ACC112 (cell line): ENCODE measurements around the gene ATOX1.
"Not testable (repeated sequence)": the region's sequence is repeated elsewhere in the genome, so short reads cannot be mapped to it uniquely, and the experiment has no call there.

Source experiments
- H2AFZ ChIP-seq: fragments of 200-600 bp; sonication (generic); one replicate; pipeline ENCODE4 v1.6.0; 2017; ENCODE audit warnings: antibody characterized with exemption, low read length; ENCODE audit not compliant: unreplicated experiment
- H3K27ac ChIP-seq: fragments of 200-600 bp; sonication (generic); 2 replicates; pipeline ENCODE4 v1.5.1; 2014; ENCODE audit warnings: low read depth, mild to moderate bottlenecking, antibody characterized with exemption, low read length, moderate library complexity
- H3K27me3 ChIP-seq: fragments of 200-600 bp; sonication (generic); 2 replicates; pipeline ENCODE4 v1.6.1; 2014; ENCODE audit warnings: mild to moderate bottlenecking, antibody characterized with exemption, low read length, moderate library complexity, mixed read lengths; ENCODE audit not compliant: insufficient read depth
- H3K36me3 ChIP-seq: fragments of 200-600 bp; sonication (generic); 2 replicates; pipeline ENCODE4 v1.6.1; 2016; ENCODE audit warnings: mild to moderate bottlenecking, antibody characterized with exemption, low read length, moderate library complexity, mixed read lengths; ENCODE audit not compliant: insufficient read depth
- H3K4me1 ChIP-seq: fragments of 200-600 bp; sonication (generic); one replicate; pipeline ENCODE4 v1.6.1; 2016; ENCODE audit warnings: low read length, mixed read lengths; ENCODE audit not compliant: insufficient read depth, unreplicated experiment, control insufficient read depth
- H3K4me3 ChIP-seq: fragments of 200-600 bp; sonication (generic); 2 replicates; pipeline ENCODE4 v1.5.1; 2014; ENCODE audit warnings: mild to moderate bottlenecking, low read depth, low read length
- H3K79me2 ChIP-seq: fragments of 200-600 bp; sonication (generic); one replicate; pipeline ENCODE4 v1.6.0; 2016; ENCODE audit warnings: low read length; ENCODE audit not compliant: control insufficient read depth, unreplicated experiment, insufficient read depth

The ATOX1 gene

DNA sequence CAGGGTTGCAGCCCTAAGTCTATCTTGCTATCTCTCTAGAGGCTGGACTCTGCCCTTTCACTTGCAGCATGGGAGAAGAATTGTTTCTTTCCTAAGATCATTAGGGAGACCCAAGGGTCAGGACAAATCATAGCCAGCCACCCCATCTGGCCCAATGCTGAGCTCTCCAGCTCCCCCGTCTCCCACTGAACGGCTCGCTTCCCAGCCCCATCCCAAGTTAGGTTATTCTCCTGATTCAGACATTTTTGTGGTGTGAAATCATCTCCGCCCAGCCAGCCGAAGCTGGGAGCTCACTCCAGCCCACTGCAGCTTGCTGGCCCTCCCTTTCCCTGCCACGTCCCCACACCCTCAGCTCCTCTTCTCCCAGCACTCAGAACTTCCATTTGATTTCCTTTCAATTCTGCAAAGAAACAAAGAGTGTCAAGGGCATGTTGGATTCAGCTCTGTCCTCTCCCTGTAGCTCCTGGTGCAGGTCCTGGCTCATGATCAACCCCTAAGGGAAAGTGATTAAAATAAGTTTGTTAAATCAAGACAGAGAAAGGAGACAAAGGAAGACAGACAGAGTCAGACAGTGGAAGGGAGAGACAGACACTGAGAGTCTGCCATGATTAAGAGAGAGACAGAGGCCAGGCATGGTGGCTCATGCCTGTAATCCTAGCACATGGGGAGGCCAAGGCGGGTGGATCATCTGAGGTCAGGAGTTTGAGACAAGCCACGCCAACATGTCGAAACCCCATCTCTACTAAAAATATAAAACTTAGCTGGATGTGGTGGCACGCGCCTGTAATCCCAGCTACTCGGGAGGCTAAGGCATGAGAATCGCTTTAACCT, 59.1 kb downstream of the ATOX1 start:
- Histone ChIP-seq H3K27me3 (no peaks in the 10 kb centered on the region), H3K79me2 (no peaks in the 10 kb centered on the region), H3K36me3 (no peaks in the 10 kb centered on the region), H2AFZ (peak overlapping the region; percentile 58), H3K27ac (peak overlapping the region; percentile 97), H3K4me1 (peaks cover 44% of the 10 kb centered on the region), H3K4me3 (no peak overlapping the region)

DNA sequence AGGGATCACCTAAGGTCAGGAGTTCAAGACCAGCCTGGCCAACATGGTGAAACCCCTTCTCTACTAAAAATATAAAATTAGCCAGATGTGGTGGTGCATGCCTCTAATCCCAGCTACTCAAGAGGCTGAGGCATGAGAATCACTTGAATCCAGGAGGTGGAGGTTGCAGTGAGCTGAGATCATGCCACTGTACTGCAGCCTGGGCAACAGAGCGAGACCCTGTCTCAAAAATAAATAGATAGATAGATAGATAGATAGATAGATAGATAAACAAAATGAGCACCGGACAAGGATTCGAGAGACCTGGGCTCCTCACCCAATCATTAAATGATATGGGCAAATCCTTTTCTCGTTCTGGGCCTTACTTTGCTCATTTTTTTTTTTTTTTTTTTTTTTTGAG, 60.4 kb downstream of the ATOX1 start:
- not testable (repeated sequence) for H2AFZ ChIP-seq, H3K27me3 ChIP-seq, H3K36me3 ChIP-seq, H3K79me2 ChIP-seq, H3K4me3 ChIP-seq
- Histone ChIP-seq H3K27ac (peak overlapping the region; percentile 97), H3K4me1 (peaks cover 44% of the 10 kb centered on the region)

DNA sequence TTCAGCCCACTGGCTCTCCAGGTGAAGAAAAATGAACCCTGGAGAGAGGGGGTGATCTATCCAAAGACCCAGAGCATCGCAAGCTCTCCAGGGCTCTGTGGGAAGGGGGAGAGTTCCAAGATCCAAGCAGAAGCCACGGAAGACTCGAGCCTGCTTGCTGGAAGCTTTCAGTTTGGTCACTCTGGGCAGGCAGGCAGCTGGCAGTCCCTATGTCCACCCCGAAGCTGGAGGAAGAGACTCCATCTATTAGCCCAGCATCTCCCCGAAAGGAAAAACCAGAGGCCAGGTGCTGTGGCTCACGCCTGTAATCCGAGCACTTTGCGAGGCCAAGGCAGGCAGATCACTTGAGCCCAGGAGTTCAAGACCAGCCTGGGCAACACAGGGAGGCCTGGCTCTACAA, 61.0 kb downstream of the ATOX1 start:
- H3K27ac ChIP-seq, result peak overlapping the region; percentile 97
- H3K36me3 ChIP-seq, result no peaks in the 10 kb centered on the region
- no peak overlapping the region for H2AFZ ChIP-seq
- peaks cover 44% of the 10 kb centered on the region for H3K4me1 ChIP-seq
- no peaks in the 10 kb centered on the region for H3K79me2 ChIP-seq
- no peaks in the 10 kb centered on the region for H3K27me3 ChIP-seq
- H3K4me3 ChIP-seq, result 0 out of 2 replicates have a peak overlapping the region, but pooled peaks have one; percentile 12

DNA sequence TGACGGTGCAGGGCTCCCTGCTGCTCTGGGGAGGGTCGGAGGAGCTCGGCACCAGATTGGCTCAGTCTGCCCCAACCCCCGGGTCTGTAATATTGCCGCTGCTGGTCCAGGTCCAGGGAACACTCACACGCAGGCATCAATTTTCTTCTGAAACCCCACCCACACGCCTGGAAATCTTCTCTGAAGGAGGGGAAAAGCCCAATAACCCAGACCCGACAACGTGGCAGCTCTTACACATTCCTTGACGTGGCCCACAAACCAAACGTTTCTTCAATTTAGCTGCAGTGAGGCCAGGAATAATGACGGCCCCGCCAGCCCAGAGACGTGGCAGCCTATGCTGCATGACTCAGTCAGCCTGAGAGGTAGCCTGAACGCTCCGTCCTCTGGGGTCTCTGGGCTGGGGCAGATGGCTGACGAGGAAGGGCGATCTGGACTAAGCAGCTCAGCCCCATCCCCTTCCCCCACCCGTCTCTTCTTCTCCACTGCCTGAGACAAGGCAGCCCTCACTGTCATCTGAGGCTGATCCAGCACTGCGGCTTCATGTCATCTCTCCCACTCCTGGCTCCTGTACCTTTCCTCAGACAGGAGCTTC, 61.9 kb downstream of the ATOX1 start:
- Histone ChIP-seq H3K27me3 (no peaks in the 10 kb centered on the region), H3K4me3 (peak overlapping the region; percentile 62), H3K36me3 (no peaks in the 10 kb centered on the region), H2AFZ (peak overlapping the region; percentile 92), H3K4me1 (peaks cover 44% of the 10 kb centered on the region), H3K79me2 (no peaks in the 10 kb centered on the region), H3K27ac (peak overlapping the region; percentile 97)

DNA sequence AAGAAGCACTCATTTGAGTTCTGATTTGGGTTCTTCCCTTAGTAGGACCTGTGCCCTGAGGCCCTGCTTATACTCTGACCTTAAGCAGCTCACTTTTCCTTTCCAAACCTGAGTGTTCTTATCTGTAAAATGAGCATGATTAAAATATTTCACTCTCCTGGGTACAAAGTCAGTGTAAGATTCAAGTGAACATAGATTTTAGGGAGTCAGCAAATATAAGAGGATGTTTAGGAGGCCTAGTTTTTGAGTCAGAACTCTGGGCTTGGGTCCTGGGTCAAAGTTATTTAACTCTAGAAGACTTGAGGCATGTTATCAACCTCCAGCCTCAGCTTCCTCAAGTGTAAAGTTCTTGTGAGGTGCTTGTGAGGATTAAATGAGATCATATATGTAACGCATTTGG, 63.0 kb downstream of the ATOX1 start:
- H3K27me3 ChIP-seq, result no peaks in the 10 kb centered on the region
- H3K27ac ChIP-seq, result peak overlapping the region; percentile 97
- no peaks in the 10 kb centered on the region for H3K36me3 ChIP-seq
- no peaks in the 10 kb centered on the region for H3K79me2 ChIP-seq
- H2AFZ ChIP-seq, result peak overlapping the region; percentile 92
- H3K4me1 ChIP-seq, result peaks cover 40% of the 10 kb centered on the region
- H3K4me3 ChIP-seq, result no peak overlapping the region

DNA sequence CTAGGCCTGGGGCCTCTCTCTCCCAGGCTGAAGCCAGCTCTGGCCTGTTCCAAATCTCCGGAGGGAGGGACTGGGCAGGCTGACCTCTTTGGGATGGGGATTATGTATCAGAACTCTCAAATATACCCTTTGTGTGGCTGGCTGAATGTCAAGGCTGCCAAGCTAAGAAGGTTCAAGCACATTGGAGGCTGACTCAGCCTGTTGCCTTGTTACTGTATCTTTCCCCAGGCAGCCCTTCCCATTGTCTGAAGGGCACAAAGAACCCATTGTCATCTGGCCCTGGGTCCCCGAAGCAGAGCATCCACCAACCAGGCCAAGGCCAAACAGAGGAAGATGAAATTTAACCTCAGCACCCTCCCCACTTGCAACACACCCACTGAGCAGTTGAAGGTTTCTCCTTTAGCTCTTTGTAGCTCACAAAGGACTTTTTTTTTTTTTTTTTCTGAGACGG, 64.4 kb downstream of the ATOX1 start:
- H3K4me1 ChIP-seq, result peaks cover 30% of the 10 kb centered on the region
- H3K36me3 ChIP-seq, result no peaks in the 10 kb centered on the region
- no peak overlapping the region for H3K27ac ChIP-seq
- no peak overlapping the region for H2AFZ ChIP-seq
- H3K27me3 ChIP-seq, result no peaks in the 10 kb centered on the region
- no peak overlapping the region for H3K4me3 ChIP-seq
- H3K79me2 ChIP-seq, result no peaks in the 10 kb centered on the region
